K562 (cell line): ENCODE data around the gene BGLAP. TPM values are rescaled to one million over a fixed set of nuclear protein-coding genes. Genes with fewer than 3 reads are reported as not detected.

Experiments used
- ATAC-seq: fragments of 200-7000 bp; cut with Tn5 transposase; 3 replicates; pipeline ENCODE4 v1.9.1; 2020; ENCODE audit warnings: moderate library complexity
- BruUV-seq: library from RNA; stranded (reverse); fragments of 400-500 nt; replicated peaks from 2 replicates; lab custom pipeline; 2021; lab: Mats Ljungman, UMichigan
- CTCF ChIA-PET: fragments of 300-600 bp; formaldehyde crosslinking; extraction: SDS; loops from one replicate; lab custom pipeline; 2021; ENCODE audit warnings: low intra/inter-chr PET ratio; lab: Yijun Ruan, JAX
- POLR2A ChIA-PET: fragments of 300-600, 350-650 bp; sonication (Branson Sonifier 250); formaldehyde crosslinking; extraction: SDS; loops from one replicate; lab custom pipeline; 2021; ENCODE audit warnings: antibody characterized with exemption, inconsistent platforms; lab: Yijun Ruan, JAX
- DNase-seq, 4 experiments: peaks; one replicate each; pipeline versions ENCODE4 v3.0.0 to v3.0.0-alpha.2; 2011 to 2018; ENCODE audit warnings: low spot score in 3 of 4, mixed read lengths in 3 of 4; ENCODE audit errors: extremely low read depth in 1 of 4
- FAIRE-seq: peaks from 2 replicates; lab custom pipeline; 2011; peaks lifted over from hg19 to GRCh38; lab: Jason Lieb, UNC
- H2AFZ ChIP-seq: 2 replicates; pipeline ENCODE4 v1.6.0; 2011; ENCODE audit warnings: low read depth, low read length, control low read depth, inconsistent platforms
- H3K27ac ChIP-seq: fragments of 200-600 bp; 3 replicates; pipeline ENCODE4 v1.8.0; 2011; ENCODE audit warnings: low read depth, mild to moderate bottlenecking, control low read depth, inconsistent platforms, low read length, moderate library complexity, mixed read lengths; ENCODE audit errors: extremely low read depth
- H3K27me3 ChIP-seq, 2 experiments: fragments of 300-600 bp in 1 of 2; 2 replicates in 1 of 2; 3 replicates in 1 of 2; pipeline versions ENCODE4 v1.6.0 to v1.8.0; 2011; ENCODE audit warnings: inconsistent platforms in 2 of 2, low read length in 2 of 2, mild to moderate bottlenecking in 1 of 2, mixed read lengths in 1 of 2, moderate library complexity in 1 of 2; ENCODE audit not compliant: control insufficient read depth in 2 of 2, insufficient read depth in 2 of 2
- H3K36me3 ChIP-seq: fragments of 300-600 bp; 3 replicates; pipeline ENCODE4 v1.8.0; 2011; ENCODE audit warnings: mild to moderate bottlenecking, low read length, inconsistent platforms; ENCODE audit not compliant: control insufficient read depth, insufficient read depth
- H3K4me1 ChIP-seq, 2 experiments: fragments of 200-600 bp in 1 of 2; replicated peaks in 1 of 2; 2 replicates in 1 of 2; 3 replicates in 1 of 2; pipeline versions ENCODE4 v1.5.1 to v1.8.0; 2011; ENCODE audit warnings: inconsistent platforms in 2 of 2, low read length in 2 of 2, mild to moderate bottlenecking in 1 of 2, mixed read lengths in 1 of 2, moderate library complexity in 1 of 2; ENCODE audit not compliant: control insufficient read depth in 2 of 2, insufficient read depth in 2 of 2
- H3K4me2 ChIP-seq: 2 replicates; pipeline ENCODE4 v1.6.1; 2011; ENCODE audit warnings: low read length, control low read depth, inconsistent platforms, mixed read lengths; ENCODE audit not compliant: insufficient read depth
- H3K4me3 ChIP-seq: fragments of 200-600 bp; sonication (generic), shearing (Covaris generic); 2 replicates; pipeline ENCODE4 v1.5.1; 2016; ENCODE audit warnings: control low read depth, inconsistent platforms
- H3K79me2 ChIP-seq: fragments of 200-600 bp; 3 replicates; pipeline ENCODE4 v1.8.0; 2011; ENCODE audit warnings: low read length, inconsistent platforms; ENCODE audit not compliant: control insufficient read depth, insufficient read depth
- H3K9ac ChIP-seq, 2 experiments: 2 replicates each; pipeline versions ENCODE4 v1.6.0 to v1.6.1; 2011; ENCODE audit warnings: low read depth in 2 of 2, low read length in 2 of 2, control low read depth in 1 of 2, inconsistent platforms in 1 of 2, mild to moderate bottlenecking in 1 of 2, mixed read lengths in 1 of 2; ENCODE audit not compliant: insufficient read depth in 1 of 2
- H3K9me1 ChIP-seq: one replicate; pipeline ENCODE4 v1.6.0; 2011; ENCODE audit warnings: inconsistent platforms, mild to moderate bottlenecking, low read length, moderate library complexity; ENCODE audit not compliant: control insufficient read depth, insufficient read depth
- H3K9me3 ChIP-seq: replicated peaks from 2 replicates; pipeline ENCODE4 v1.5.1; 2011; ENCODE audit warnings: low read depth, low read length, inconsistent platforms; ENCODE audit not compliant: control insufficient read depth, insufficient read depth
- H4K20me1 ChIP-seq: replicated peaks from 2 replicates; pipeline ENCODE4 v1.6.1; 2011; ENCODE audit warnings: low read length, inconsistent platforms, mixed read lengths; ENCODE audit not compliant: control insufficient read depth, insufficient read depth
- BACH1 ChIP-seq: fragments of 200-800 bp; sonication (Bioruptor generic); IDR thresholded peaks from 2 replicates; pipeline ENCODE4 v1.6.1; 2016; ENCODE audit warnings: missing genetic modification characterization, missing compliant biosample characterization
- RCOR1 ChIP-seq, 2 experiments: IDR thresholded peaks; 2 replicates each; pipeline ENCODE4 v1.6.1; 2012; ENCODE audit warnings: low read depth in 2 of 2, low read length in 2 of 2, borderline replicate concordance in 1 of 2, improper control_type of control experiment in 1 of 2
- ZNF280B ChIP-seq: fragments of 250-450 bp; sonication (Bioruptor Pico); IDR thresholded peaks from 2 replicates; pipeline ENCODE4 v1.5.1; 2021; ENCODE audit warnings: mild to moderate bottlenecking
- WGBS: fragments of 100-300 bp; shearing (Covaris generic); methylation state at CpG from one replicate; pipeline ENCODE4 v1.1.6; 2016; ENCODE audit warnings: low coverage, mixed read lengths; ENCODE audit not compliant: insufficient coverage; ENCODE audit errors: missing lambda C conversion rate; 5-methylcytosine and 5-hydroxymethylcytosine counted together
- in situ Hi-C: fragments of 300-500 bp; cut with MboI; formaldehyde crosslinking; loops from 4 replicates; pipeline ENCODE4 v1.15.0; 2018; ENCODE audit warnings: inconsistent platforms, mixed read lengths
- intact Hi-C: fragments of 100-400 bp; cut with micrococcal nuclease; formaldehyde crosslinking; loops from 2 replicates; pipeline ENCODE4 v1.14.2; 2022
- polyA plus RNA-seq, 8 experiments: library from polyadenylated mRNA; depleted of rRNA in 4 of 8; stranded (reverse) in 5 of 8; unstranded in 3 of 8; fragments of >200 nt; fragmentation: Nextera tagmentation in 2 of 8; fragmentation: Illumina TruSeq in 1 of 8; extraction: Ambion mirVana in 2 of 8; extraction: Trizol in 1 of 8; gene quantifications; 2 replicates each; pipeline versions ENCODE4 v1.2.1 to v1.2.3, GENCODE V29; 2011 to 2014; ENCODE audit warnings: inconsistent platforms in 1 of 8, missing spikeins in 1 of 8
- total RNA-seq, 7 experiments: library from RNA; depleted of rRNA in 6 of 7; stranded (reverse); fragments of >200 nt in 6 of 7; fragmentation: Illumina TruSeq in 2 of 7; extraction: Trizol in 2 of 7; gene quantifications; 2 replicates each; pipeline versions ENCODE4 v1.2.1 to v1.2.3, GENCODE V29; 2011 to 2021; ENCODE audit warnings: low replicate concordance in 1 of 7

The BGLAP gene
- total and polyA plus RNA-seq, 9 of the 15 experiments (the other 6 are each of a cell fraction or from before 2014, with no cell fraction given) = 0.15 to 1.4 (median 0.28) TPM; not detected in 3

DNA sequence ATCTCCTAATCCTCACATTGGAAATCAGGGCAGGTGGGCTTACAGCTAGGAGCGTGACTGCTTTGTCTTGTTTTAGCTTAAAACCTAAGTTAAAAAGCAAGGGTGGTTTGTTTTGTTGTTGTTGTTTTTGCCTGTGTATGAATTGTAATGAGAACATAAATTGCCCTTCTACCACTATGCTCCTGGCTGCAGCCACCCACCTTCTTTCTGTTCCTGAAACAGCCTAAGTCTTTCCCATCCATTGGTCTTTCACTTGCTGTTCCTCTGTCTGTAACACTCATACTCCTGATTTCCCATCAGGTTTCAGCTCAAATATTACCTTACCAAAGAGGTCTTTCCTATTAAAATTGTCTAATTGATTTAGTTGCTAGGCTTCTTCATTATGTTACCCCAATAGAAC, 41.5 kb downstream of the BGLAP start:
- no peak for DNase-seq
- no peak for FAIRE-seq
- ATAC-seq = no peak
- Histone ChIP-seq H3K9me3 (no peaks in the 10 kb centered on the region), H3K4me1 (peaks cover 6 to 10% of the 10 kb centered on the region in 2 experiments; a peak in 4 of 5 replicates), H3K9me1 (no peaks in the 10 kb centered on the region), H3K27me3 (no peaks in the 10 kb centered on the region), H3K9ac (peak overlapping the region; percentile 91 to 97; a peak in 3 of 4 replicates), H3K4me3 (peak overlapping the region; percentile 97)
- in situ Hi-C loops = no loop called here
- intact Hi-C loops = no loop called here
- BruUV-seq = no TSS peak
- POLR2A ChIA-PET = interaction anchor here (0.6 to 6.3 kb wide), 16 partner anchors 8 to 155 kb away, joined by 3 to 63 read pairs (median 6); partner anchors contain the start of genes GLMP, PMF1 and VHLL
- no peak for TF ChIP-seq RCOR1 (IDR thresholded peaks at IDR 0.05; ENCODE audit: borderline replicate concordance in 1 of 2, low read depth in 2 of 2, low read length in 2 of 2)
- TF ChIP-seq ZNF280B (CRISPR knock-in tag) = no peak
- peak; percentile 6; the same call in 1 of the 2 replicates for TF ChIP-seq BACH1 (tag)
- TF ChIP-seq, all 486 proteins: peak for 1
- WGBS = 14% methylated on average over 1 of the region's 1 CpG
- Histone ChIP-seq H3K79me2 (peaks cover 51% of the 10 kb centered on the region), H3K36me3 (peaks cover 38% of the 10 kb centered on the region), H4K20me1 (peaks cover 11% of the 10 kb centered on the region; the same call in 1 of the 2 replicates), H3K27ac (peak overlapping the region; percentile 93; the same call in 2 of the 3 replicates), H2AFZ (peak overlapping the region; percentile 97), H3K4me2 (peak overlapping the region; percentile 100)
- CTCF ChIA-PET = no interaction called here
